ENCODE data around the gene CCDC63. TPM values are rescaled to one million over a fixed set of nuclear protein-coding genes. Genes with fewer than 3 reads are reported as not detected.

CCDC63 gene
- total RNA-seq, 3 donors from 2014 or later = not detected

Other genes starting within 250 kb of the CCDC63 start
- gene TCTN1, start 232.9 kb upstream of the CCDC63 start, total RNA-seq = 10 to 100 TPM; 43.0 to 76.0 (median 56.3) TPM
- gene HVCN1, start 157.9 kb upstream of the CCDC63 start, total RNA-seq = 10 to 100 TPM in 1 of 3 donors, 1 to 10 TPM in 2; 2.6 to 16.6 (median 7.6) TPM
- 100 to 1,000 TPM in 2 of 3 donors, 10 to 100 TPM in 1; 97.7 to 135 (median 106) TPM for gene PPP1CC, start 104.1 kb upstream of the CCDC63 start, total RNA-seq
- gene MYL2, start 73.6 kb downstream of the CCDC63 start, total RNA-seq = not detected
- under 1 TPM in 2 of 3 donors, not detected in 1; under 0.01 to 0.16 TPM for gene CUX2, start 187.2 kb downstream of the CCDC63 start, total RNA-seq

Data from breast epithelium (tissue), 3 donors.